Ovary (tissue), 9 donors: ENCODE data around the gene SLC4A5. TPM values are rescaled to one million over a fixed set of nuclear protein-coding genes. Genes with fewer than 3 reads are reported as not detected.

ENCODE experiments used
- DNase-seq, 5 donors: peaks; one replicate each; pipeline ENCODE4 v3.0.0-alpha.2; 2019 to 2020
- H3K27ac ChIP-seq, 2 donors: fragments of 200-600 bp; one replicate each; pipeline versions ENCODE4 v1.5.1 to v1.8.0; 2019 to 2022
- H3K27me3 ChIP-seq: fragments of 200-600 bp; one replicate; pipeline ENCODE4 v1.8.0; 2022
- H3K36me3 ChIP-seq: fragments of 200-600 bp; sonication (generic); one replicate; pipeline ENCODE4 v1.5.1; 2019
- H3K4me1 ChIP-seq: one replicate; pipeline ENCODE4 v1.8.1; 2013; ENCODE audit warnings: mild to moderate bottlenecking, moderate library complexity; ENCODE audit not compliant: insufficient read depth
- H3K4me3 ChIP-seq: fragments of 200-600 bp; sonication (generic); one replicate; pipeline ENCODE4 v1.5.1; 2017
- H3K9me3 ChIP-seq, 2 donors: fragments of 200-600 bp in 1 of 2; sonication (generic) in 1 of 2; one replicate each; pipeline versions ENCODE4 v1.5.1 to v1.8.1; 2013 to 2019; ENCODE audit warnings: mild to moderate bottlenecking in 1 of 2, moderate library complexity in 1 of 2
- CTCF ChIP-seq, 3 donors: fragments of 450-650 bp in 2 of 3; fragments of 200-600 bp in 1 of 3; IDR thresholded peaks; one replicate each; pipeline versions ENCODE4 v1.5.1 to v1.8.0; 2016 to 2022; ENCODE audit warnings: antibody characterized with exemption in 3 of 3, mild to moderate bottlenecking in 1 of 3
- EP300 ChIP-seq: sonication (generic); formaldehyde crosslinking; IDR thresholded peaks from one replicate; pipeline ENCODE4 v1.6.1; 2017; ENCODE audit warnings: antibody characterized with exemption
- POLR2A ChIP-seq: fragments of 450-650 bp; IDR thresholded peaks from one replicate; pipeline ENCODE4 v1.6.1; 2017; ENCODE audit warnings: antibody characterized with exemption, mild to moderate bottlenecking, moderate library complexity
- WGBS, 3 donors: extraction: QIAGEN DNeasy Blood & Tissue Kit in 1 of 3; methylation state at CpG; one replicate each; pipeline versions ENCODE4 v1.1.5 to v1.1.7; 2013 to 2017; 5-methylcytosine and 5-hydroxymethylcytosine counted together
- intact Hi-C, 4 donors: fragments of 100-400 bp; cut with DNase I; formaldehyde crosslinking; loops; one replicate each; pipeline versions ENCODE4 v1.11.0 to v1.15.1; 2022 to 2023
- polyA plus RNA-seq, 2 donors: library from polyadenylated mRNA; stranded (reverse); fragments of 200-250 nt in 1 of 2; fragments of 350-450 nt in 1 of 2; fragmentation: Illumina TruSeq in 1 of 2; extraction: RNeasy Lipid Tissue Mini Kit (QIAGEN cat#74804) in 1 of 2; gene quantifications; one replicate each; pipeline ENCODE4 v1.2.3, GENCODE V29; 2013 to 2014
- total RNA-seq, 7 donors: library from RNA; depleted of rRNA in 2 of 7; stranded (reverse); fragments of >200 nt in 2 of 7; fragmentation: NEBNext Ultra II Directional in 3 of 7; extraction: Animal tissue kit (Norgen Biotek cat#: 25700) in 3 of 7; gene quantifications; one replicate each; pipeline versions ENCODE4 v1.1.0 to v1.2.4, GENCODE V29; 2016 to 2023
- donor health status: DM: no; HTN: no; CAD: no; lungs with moderate emphysema.
- donor health status: DM: no; HTN: no; CAD: no.
- donor health status: Bipolar disorder and iron deficiency.
- donor health status: DM: yes; HTN: yes; CAD: no.
- donor health status: DM: no; HTN: no; CAD: no.
- donor health status: DM: yes; HTN: yes; CAD: no.

Gene SLC4A5
- total and polyA plus RNA-seq, 9 donors: 1.1 to 6.3 (median 2.4) TPM

- Histone ChIP-seq H3K36me3 (no peaks in the 10 kb centered on the region), H3K27me3 (no peaks in the 10 kb centered on the region), H3K4me3 (no peak overlapping the region), H3K4me1 (peaks cover 14% of the 10 kb centered on the region), H3K27ac (no peak overlapping the region), H3K9me3 (no peaks in the 10 kb centered on the region)
- no peak for TF ChIP-seq EP300
- TF ChIP-seq CTCF (IDR thresholded peaks at IDR 0.05): no peak
- no peak for TF ChIP-seq POLR2A
- DNase-seq: no peak
- intact Hi-C loops: no loop called here
- 93 to 96% (median 95%) methylated on average over 2 of the region's 2 CpGs for WGBS, 3 donors
These were observed 32.6 kb upstream of the SLC4A5 start for GRCh38 chr2:74375838-74376237.

DNA sequence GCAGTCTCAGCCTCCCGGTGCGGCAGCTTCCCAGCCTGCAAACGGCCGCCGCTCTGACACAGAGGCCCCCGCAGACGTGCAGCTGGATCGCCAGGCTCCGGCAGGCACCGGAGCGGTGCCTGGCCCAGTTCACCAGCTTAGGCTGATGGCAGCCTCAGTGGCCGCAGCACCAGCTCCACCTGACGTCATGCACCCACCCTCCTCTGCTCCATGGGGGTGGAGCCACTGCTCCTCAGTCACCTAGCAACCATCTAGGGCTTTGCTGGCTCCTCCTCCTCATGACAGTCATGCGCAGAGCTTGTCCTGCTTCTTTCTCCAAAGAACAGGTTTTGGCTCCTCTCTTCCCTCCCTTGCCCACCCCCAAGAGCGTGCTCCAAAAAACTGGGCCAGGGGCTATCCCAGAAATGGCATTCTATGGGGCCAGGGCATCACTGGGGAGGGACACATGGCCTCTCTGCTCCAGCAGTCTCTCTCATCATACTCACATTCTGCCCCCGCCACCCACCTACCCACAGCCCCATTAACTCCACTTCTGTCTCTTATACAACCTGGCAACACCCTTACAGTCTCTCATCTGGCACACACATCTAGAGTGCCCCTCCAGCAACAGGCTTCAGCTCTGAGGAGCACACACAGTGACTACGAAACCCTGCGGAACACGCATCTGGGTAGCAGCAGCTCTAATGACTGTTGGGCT is 31.4 kb upstream of the SLC4A5 start:
- DNase-seq: peak in 3 of 5 donors; percentile 29 to 62 (median 43)
- no peak for TF ChIP-seq POLR2A
- TF ChIP-seq EP300: no peak
- no peak for TF ChIP-seq CTCF (IDR thresholded peaks at IDR 0.05)
- intact Hi-C loops: no loop called here
- H3K36me3 ChIP-seq: no peaks in the 10 kb centered on the region
- H3K9me3 ChIP-seq: no peaks in the 10 kb centered on the region
- peaks cover 3% of the 10 kb centered on the region for H3K4me1 ChIP-seq
- peak overlapping the region; percentile 30 for H3K4me3 ChIP-seq
- H3K27ac ChIP-seq: no peak overlapping the region
- WGBS, 3 donors: 62 to 72% (median 71%) methylated on average over 16 to 19 of the region's 19 CpGs
- no peaks in the 10 kb centered on the region for H3K27me3 ChIP-seq

GRCh38 chr2:74373985-74374384 is 30.8 kb upstream of the SLC4A5 start:
- TF ChIP-seq POLR2A (no peak), CTCF (IDR thresholded peaks at IDR 0.05) (no peak)
- intact Hi-C loops: no loop called here
- Histone ChIP-seq H3K4me1 (peaks cover 1% of the 10 kb centered on the region), H3K4me3 (peak overlapping the region; percentile 30), H3K27me3 (no peaks in the 10 kb centered on the region), H3K27ac (no peak overlapping the region), H3K36me3 (no peaks in the 10 kb centered on the region), H3K9me3 (no peaks in the 10 kb centered on the region)
- DNase-seq: no peak
- WGBS, 3 donors: 79 to 88% (median 82%) methylated on average over 8 of the region's 8 CpGs

- Histone ChIP-seq H3K27ac (no peak overlapping the region), H3K9me3 (no peaks in the 10 kb centered on the region), H3K36me3 (no peaks in the 10 kb centered on the region), H3K4me1 (peaks cover 1% of the 10 kb centered on the region), H3K4me3 (no peak overlapping the region), H3K27me3 (no peaks in the 10 kb centered on the region)
- intact Hi-C loops: no loop called here
- WGBS, 3 donors: 60 to 70% (median 64%) methylated on average over 5 of the region's 5 CpGs
- DNase-seq: no peak
- TF ChIP-seq CTCF (IDR thresholded peaks at IDR 0.05) (no peak), EP300 (no peak), POLR2A (no peak)
These were observed 30.0 kb upstream of the SLC4A5 start for GRCh38 chr2:74373221-74373676.
